ENCODE measurements around the gene SEC14L5.

Gene SEC14L5

GRCh38 chr16:4970010-4970409, 11.9 kb downstream of the SEC14L5 start:
- no peak for DNase-seq (ENCODE audit: low read depth, low spot score)
- CTCF ChIA-PET = interaction anchor here (1.4 kb wide), 1 partner anchor 14 kb away, joined by 4 read pairs; no protein-coding TSS in a partner anchor
- no peak overlapping the region for H3K4me3 ChIP-seq (ENCODE audit: low read depth, low read length)
- TF ChIP-seq, protein P1, sequence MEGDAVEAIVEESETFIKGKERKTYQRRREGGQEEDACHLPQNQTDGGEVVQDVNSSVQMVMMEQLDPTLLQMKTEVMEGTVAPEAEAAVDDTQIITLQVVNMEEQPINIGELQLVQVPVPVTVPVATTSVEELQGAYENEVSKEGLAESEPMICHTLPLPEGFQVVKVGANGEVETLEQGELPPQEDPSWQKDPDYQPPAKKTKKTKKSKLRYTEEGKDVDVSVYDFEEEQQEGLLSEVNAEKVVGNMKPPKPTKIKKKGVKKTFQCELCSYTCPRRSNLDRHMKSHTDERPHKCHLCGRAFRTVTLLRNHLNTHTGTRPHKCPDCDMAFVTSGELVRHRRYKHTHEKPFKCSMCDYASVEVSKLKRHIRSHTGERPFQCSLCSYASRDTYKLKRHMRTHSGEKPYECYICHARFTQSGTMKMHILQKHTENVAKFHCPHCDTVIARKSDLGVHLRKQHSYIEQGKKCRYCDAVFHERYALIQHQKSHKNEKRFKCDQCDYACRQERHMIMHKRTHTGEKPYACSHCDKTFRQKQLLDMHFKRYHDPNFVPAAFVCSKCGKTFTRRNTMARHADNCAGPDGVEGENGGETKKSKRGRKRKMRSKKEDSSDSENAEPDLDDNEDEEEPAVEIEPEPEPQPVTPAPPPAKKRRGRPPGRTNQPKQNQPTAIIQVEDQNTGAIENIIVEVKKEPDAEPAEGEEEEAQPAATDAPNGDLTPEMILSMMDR (IDR thresholded peaks at IDR 0.05; ENCODE audit: insufficient read depth, low read length, missing control alignments) = no peak
- POLR2A ChIA-PET = no interaction called here

GRCh38 chr16:4972938-4973587, 14.9 kb downstream of the SEC14L5 start:
- TF ChIP-seq, protein P1 (IDR thresholded peaks at IDR 0.05; ENCODE audit: insufficient read depth, low read length, missing control alignments) = no peak
- no peak for DNase-seq (ENCODE audit: low read depth, low spot score)
- ChIA-PET POLR2A (no interaction called here), CTCF (no interaction called here)
- no peak overlapping the region for H3K4me3 ChIP-seq (ENCODE audit: low read depth, low read length)

DNA sequence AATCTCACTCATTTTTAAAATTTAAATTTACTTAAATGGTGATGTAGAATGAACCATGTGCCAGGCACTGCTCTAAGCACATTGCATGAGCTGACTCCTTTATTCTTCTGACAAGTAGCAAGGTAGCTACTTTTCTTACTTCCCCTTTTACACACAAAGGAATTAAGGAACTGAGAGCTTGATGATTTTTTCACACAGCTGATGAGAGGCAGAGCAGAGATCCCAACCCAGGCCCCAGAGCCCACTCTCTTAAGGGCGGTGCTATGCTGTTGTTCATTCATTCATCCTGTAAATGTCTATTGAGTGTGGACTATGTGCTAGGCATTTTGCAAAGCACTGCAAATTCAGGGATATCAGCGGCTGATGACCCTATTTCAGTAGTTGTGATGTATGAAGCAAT, 17.9 kb downstream of the SEC14L5 start:
- TF ChIP-seq, protein P1 (IDR thresholded peaks at IDR 0.05; ENCODE audit: insufficient read depth, low read length, missing control alignments) = no peak
- DNase-seq (ENCODE audit: low read depth, low spot score) = no peak
- no peak overlapping the region for H3K4me3 ChIP-seq (ENCODE audit: low read depth, low read length)
- ChIA-PET CTCF (no interaction called here), POLR2A (no interaction called here)

DNA sequence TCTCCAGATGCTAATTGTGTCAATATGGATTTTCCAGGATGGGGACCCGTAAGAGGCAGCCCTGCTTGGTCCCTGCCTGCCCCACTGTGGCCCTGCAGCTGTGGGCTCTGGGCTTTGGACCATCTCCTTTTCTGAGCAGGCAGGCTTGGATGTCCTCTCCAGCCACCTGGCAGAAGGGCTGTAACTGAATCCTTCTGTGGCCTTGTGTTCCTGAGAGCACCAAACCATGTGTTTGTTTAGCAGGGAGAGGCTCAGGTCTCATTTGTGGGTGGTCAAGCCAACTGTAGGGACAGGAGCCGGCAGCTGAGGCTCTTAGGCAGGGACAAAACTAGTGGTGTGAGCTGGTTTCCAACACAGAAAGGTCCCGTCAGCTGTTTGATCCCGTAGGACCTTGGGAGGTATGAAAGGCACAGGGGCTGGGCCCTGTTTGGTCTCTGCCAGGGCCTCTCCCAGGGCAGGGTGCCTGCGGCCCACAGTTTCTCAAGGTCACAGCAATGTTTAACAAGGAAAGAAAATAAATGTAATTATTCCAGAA, 18.5 kb downstream of the SEC14L5 start:
- TF ChIP-seq, protein P1 (IDR thresholded peaks at IDR 0.05; ENCODE audit: insufficient read depth, low read length, missing control alignments) = no peak
- ChIA-PET CTCF (interaction anchor here (0.6 kb wide), 1 partner anchor 10 kb away, joined by 3 read pairs; no protein-coding TSS in a partner anchor), POLR2A (no interaction called here)
- no peak for DNase-seq (ENCODE audit: low read depth, low spot score)
- H3K4me3 ChIP-seq (ENCODE audit: low read depth, low read length) = no peak overlapping the region

- TF ChIP-seq, protein P1 (IDR thresholded peaks at IDR 0.05; ENCODE audit: insufficient read depth, low read length, missing control alignments) = no peak
- POLR2A ChIA-PET = no interaction called here
- CTCF ChIA-PET = no interaction called here
- H3K4me3 ChIP-seq (ENCODE audit: low read depth, low read length) = no peak overlapping the region
- no peak for DNase-seq (ENCODE audit: low read depth, low spot score)
Observed at GRCh38 chr16:4979164-4979563, 21.0 kb downstream of the SEC14L5 start.

DNA sequence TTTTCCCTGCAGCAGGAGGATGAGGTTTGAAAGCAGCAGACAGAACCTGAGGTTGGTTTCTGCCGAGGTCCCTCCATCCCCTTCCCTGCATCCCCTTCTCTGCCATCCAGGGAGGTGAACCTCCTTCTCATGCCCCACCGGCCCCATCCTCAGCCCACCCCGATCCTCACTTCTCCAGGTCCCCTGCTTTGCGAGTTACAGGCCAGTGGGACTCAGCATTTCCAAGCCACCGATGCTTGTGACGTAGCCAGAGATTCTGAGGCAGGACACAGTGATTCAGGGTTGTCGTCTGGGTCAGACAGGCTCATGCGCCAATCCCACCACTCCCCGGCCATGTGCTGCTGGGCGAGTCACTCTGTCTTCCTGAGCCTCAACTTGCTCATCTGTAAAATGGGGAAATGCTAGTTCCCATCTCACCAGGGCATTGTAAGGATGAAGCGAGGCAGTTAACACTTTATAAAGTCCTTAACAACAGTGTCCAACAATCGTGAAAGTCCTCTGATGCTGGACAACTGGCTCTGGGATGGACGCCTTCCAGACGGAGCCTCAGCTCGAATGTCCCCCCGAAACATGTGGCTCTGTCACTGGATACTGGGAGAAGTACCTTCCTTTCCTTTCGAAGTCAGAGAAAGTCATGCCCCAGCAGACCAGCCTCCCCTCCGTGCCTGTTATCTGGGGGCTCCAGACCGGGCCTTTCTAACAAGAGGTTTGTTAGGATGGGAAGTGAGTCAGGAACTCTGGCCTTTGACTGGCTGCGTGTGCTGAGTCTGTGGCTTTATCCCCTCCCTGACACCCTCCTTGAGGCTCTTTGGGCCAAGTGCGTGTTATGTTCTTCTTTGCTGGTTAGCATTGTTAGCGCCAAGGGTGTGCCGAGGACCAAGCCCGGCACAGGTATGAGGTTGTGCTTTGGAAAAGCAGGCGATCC, 21.9 kb downstream of the SEC14L5 start:
- TF ChIP-seq, protein P1 (IDR thresholded peaks at IDR 0.05; ENCODE audit: insufficient read depth, low read length, missing control alignments) = no peak
- ChIA-PET CTCF (no interaction called here), POLR2A (no interaction called here)
- no peak for DNase-seq (ENCODE audit: low read depth, low spot score)
- no peak overlapping the region for H3K4me3 ChIP-seq (ENCODE audit: low read depth, low read length)

All from AG04449 (cell line).